CD4-positive, alpha-beta memory T cell (primary cell): Measurements from ENCODE around the gene WIPF3. TPM values are rescaled to one million over a fixed set of nuclear protein-coding genes. Genes with fewer than 3 reads are reported as not detected.

ENCODE experiments used
- CTCF ChIA-PET: fragments of 350-600 bp; sonication (Branson Sonifier 250); formaldehyde crosslinking; loops from one replicate; lab custom pipeline; 2021; ENCODE audit warnings: inconsistent platforms; ENCODE audit not compliant: partially characterized antibody; lab: Charles Lee
- POLR2A ChIA-PET: fragments of 350-600 bp; sonication (Branson Sonifier 250); formaldehyde crosslinking; loops from one replicate; lab custom pipeline; 2021; ENCODE audit not compliant: partially characterized antibody; lab: Charles Lee
- DNase-seq, 5 donors: peaks; one replicate each; pipeline versions ENCODE4 v3.0.0 to v3.0.0-alpha.2; 2020 to 2022; ENCODE audit warnings: mixed read lengths in 1 of 5
- H3K27ac ChIP-seq: one replicate; pipeline ENCODE4 v1.7.0; 2013; ENCODE audit warnings: low read depth, low read length
- H3K27me3 ChIP-seq: 2 replicates; pipeline ENCODE4 v1.7.0; 2013; ENCODE audit warnings: mild to moderate bottlenecking, low read length, moderate library complexity; ENCODE audit not compliant: insufficient read depth
- H3K36me3 ChIP-seq: 2 replicates; pipeline ENCODE4 v1.7.0; 2013; ENCODE audit warnings: mild to moderate bottlenecking, low read length, moderate library complexity; ENCODE audit not compliant: insufficient read depth
- H3K4me1 ChIP-seq: 2 replicates; pipeline ENCODE4 v1.7.0; 2013; ENCODE audit warnings: mild to moderate bottlenecking, low read length, moderate library complexity; ENCODE audit not compliant: insufficient read depth
- H3K4me3 ChIP-seq, 2 donors: one replicate each; pipeline ENCODE4 v1.7.0; 2013; ENCODE audit warnings: low read length in 2 of 2, mild to moderate bottlenecking in 1 of 2
- H3K9me3 ChIP-seq, 2 donors: one replicate each; pipeline ENCODE4 v1.7.0; 2013; ENCODE audit warnings: low read length in 2 of 2, control low read depth in 1 of 2; ENCODE audit not compliant: control insufficient read depth in 1 of 2
- H3K27ac Mint-ChIP-seq, 7 donors: one replicate each; pipeline ENCODE4 v1.8.0; 2020 to 2021; ENCODE audit warnings: mixed read lengths in 7 of 7, mild to moderate bottlenecking in 6 of 7, inconsistent platforms in 3 of 7, moderate library complexity in 3 of 7
- H3K27me3 Mint-ChIP-seq, 2 donors: one replicate each; pipeline ENCODE4 v1.8.0; 2020 to 2021; ENCODE audit warnings: mixed read lengths in 2 of 2
- H3K36me3 Mint-ChIP-seq, 2 donors: one replicate each; pipeline ENCODE4 v1.8.0; 2020 to 2021; ENCODE audit warnings: mixed read lengths in 2 of 2, inconsistent platforms in 1 of 2, mild to moderate bottlenecking in 1 of 2
- H3K4me1 Mint-ChIP-seq, 4 donors: one replicate each; pipeline ENCODE4 v1.8.0; 2020 to 2021; ENCODE audit warnings: mixed read lengths in 4 of 4, mild to moderate bottlenecking in 1 of 4
- H3K4me3 Mint-ChIP-seq, 8 donors: one replicate each; pipeline ENCODE4 v1.8.0; 2020 to 2021; ENCODE audit warnings: mixed read lengths in 8 of 8, mild to moderate bottlenecking in 7 of 8, moderate library complexity in 6 of 8, inconsistent platforms in 3 of 8
- H3K9me3 Mint-ChIP-seq, 8 donors: one replicate each; pipeline ENCODE4 v1.8.0; 2020 to 2021; ENCODE audit warnings: mixed read lengths in 8 of 8, mild to moderate bottlenecking in 5 of 8, inconsistent platforms in 3 of 8, moderate library complexity in 1 of 8
- intact Hi-C: fragments of 100-400 bp; cut with micrococcal nuclease; formaldehyde crosslinking; loops from one replicate; pipeline ENCODE4 v1.15.1; 2023
- polyA plus RNA-seq, 2 donors: library from polyadenylated mRNA; unstranded; fragments of 300-500 nt; fragmentation: Illumina TruSeq; gene quantifications; one replicate each; pipeline ENCODE4 v1.2.3, GENCODE V29; 2021
- total RNA-seq, 2 experiments: library from RNA; stranded (reverse); gene quantifications; one replicate each; pipeline ENCODE4 v1.2.3, GENCODE V29; 2021

WIPF3 gene
- total and polyA plus RNA-seq, 4 experiments from 2014 or later: not detected

DNA sequence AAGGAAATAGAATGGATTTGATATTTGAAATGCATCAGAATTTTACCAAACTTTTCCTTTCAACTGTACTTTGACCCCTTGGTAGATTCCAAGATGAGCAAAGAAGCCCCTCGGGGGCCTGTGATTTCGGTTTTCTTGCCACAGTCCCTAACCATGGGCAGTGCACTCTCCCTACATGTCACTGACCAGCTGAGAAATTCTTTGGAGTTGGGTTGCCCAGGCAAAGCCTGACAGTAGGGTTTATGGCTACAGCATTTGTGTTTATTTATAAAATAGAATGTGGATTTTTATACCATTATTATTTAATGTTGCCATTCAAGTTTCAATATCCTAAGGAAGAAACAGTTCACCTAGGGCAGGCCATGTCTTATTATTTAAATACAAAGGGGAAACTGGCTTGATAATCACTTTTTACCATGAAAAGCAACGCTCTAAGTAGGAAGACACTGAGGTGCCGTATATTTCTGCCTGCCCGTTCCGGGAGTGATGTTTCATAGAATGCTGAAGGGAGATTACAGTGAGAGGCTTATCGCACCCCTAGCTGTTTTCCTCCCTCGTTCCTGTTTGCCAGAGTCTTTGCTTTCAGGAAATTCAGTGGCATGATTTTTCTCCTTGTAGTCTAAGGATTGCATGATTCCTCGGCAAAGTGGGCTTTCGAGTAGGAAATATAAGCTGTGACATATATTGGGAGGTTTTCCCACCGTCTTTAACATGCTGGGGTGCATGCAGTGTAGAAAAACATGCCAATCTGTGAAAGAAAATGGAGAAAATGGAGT is 35.8 kb downstream of the WIPF3 start:
- Mint-ChIP-seq H3K27ac (no peak overlapping the region), H3K27me3 (peaks cover 5 to 14% of the 10 kb centered on the region in 2 donors), H3K4me1 (no peaks in the 10 kb centered on the region), H3K36me3 (no peaks in the 10 kb centered on the region), H3K4me3 (no peak overlapping the region), H3K9me3 (no peaks in the 10 kb centered on the region)
- H3K27me3 ChIP-seq: no peaks in the 10 kb centered on the region
- H3K27ac ChIP-seq: no peak overlapping the region
- no peaks in the 10 kb centered on the region for H3K36me3 ChIP-seq
- intact Hi-C loops: no loop called here
- H3K9me3 ChIP-seq: no peaks in the 10 kb centered on the region
- H3K4me3 ChIP-seq: no peak overlapping the region
- no peak for DNase-seq
- no peaks in the 10 kb centered on the region for H3K4me1 ChIP-seq
- ChIA-PET CTCF (no interaction called here), POLR2A (no interaction called here)

DNA sequence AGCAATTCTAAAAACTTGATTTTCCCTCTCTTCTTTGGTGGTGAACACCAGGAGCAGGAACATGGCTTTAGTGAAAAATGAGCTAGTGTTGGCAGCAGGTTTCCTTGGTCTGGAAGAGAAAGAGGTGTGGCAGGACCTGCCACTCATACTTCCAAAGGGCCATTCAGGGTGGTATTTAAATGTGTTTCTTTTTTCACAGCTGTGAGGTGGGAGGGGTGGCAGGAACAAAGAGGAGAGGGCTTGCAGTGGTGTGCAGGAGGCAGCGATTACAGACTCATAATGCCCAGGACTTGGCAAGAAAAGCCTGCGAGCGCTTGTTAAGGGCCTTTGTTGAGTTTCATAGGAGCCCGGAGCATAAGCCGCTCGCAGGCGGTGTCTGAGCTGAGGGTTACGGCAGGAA is 36.8 kb downstream of the WIPF3 start:
- Mint-ChIP-seq H3K27ac (no peak overlapping the region), H3K4me3 (no peak overlapping the region), H3K9me3 (no peaks in the 10 kb centered on the region), H3K36me3 (no peaks in the 10 kb centered on the region), H3K27me3 (peaks cover 6 to 18% of the 10 kb centered on the region in 2 donors), H3K4me1 (no peaks in the 10 kb centered on the region)
- POLR2A ChIA-PET: no interaction called here
- CTCF ChIA-PET: no interaction called here
- Histone ChIP-seq H3K4me1 (no peaks in the 10 kb centered on the region), H3K36me3 (no peaks in the 10 kb centered on the region), H3K9me3 (no peaks in the 10 kb centered on the region), H3K4me3 (no peak overlapping the region), H3K27ac (no peak overlapping the region), H3K27me3 (no peaks in the 10 kb centered on the region)
- no peak for DNase-seq
- intact Hi-C loops: no loop called here

DNA sequence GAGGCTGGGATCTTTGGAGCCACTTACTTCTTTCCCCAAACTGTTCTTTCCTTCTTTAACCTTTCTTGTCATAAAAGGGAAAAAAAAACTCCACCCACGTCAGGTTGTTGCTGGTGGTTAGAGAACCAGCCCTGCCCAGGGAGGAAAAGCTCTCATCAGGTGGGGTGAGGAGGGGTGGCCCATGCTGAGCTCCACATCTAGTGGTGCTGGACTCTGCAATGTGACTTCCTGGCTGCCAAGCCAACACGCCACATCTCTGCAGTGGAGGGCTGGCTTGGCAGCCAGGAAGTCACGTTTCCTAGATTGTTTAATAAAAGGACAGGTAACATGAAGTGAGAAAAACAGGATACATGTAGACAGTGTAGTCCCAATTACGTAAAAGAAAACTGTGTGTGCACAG is 37.4 kb downstream of the WIPF3 start:
- H3K9me3 ChIP-seq: no peaks in the 10 kb centered on the region
- no peaks in the 10 kb centered on the region for H3K36me3 ChIP-seq
- no peaks in the 10 kb centered on the region for H3K4me1 ChIP-seq
- H3K4me1 Mint-ChIP-seq: no peaks in the 10 kb centered on the region
- no peaks in the 10 kb centered on the region for H3K27me3 ChIP-seq
- DNase-seq: no peak
- H3K4me3 ChIP-seq: no peak overlapping the region
- ChIA-PET CTCF (no interaction called here), POLR2A (no interaction called here)
- intact Hi-C loops: no loop called here
- H3K27ac ChIP-seq: no peak overlapping the region
- no peak overlapping the region for H3K27ac Mint-ChIP-seq
- no peaks in the 10 kb centered on the region for H3K36me3 Mint-ChIP-seq
- no peak overlapping the region for H3K4me3 Mint-ChIP-seq
- peaks cover 6 to 18% of the 10 kb centered on the region in 2 donors for H3K27me3 Mint-ChIP-seq
- H3K9me3 Mint-ChIP-seq: no peaks in the 10 kb centered on the region

DNA sequence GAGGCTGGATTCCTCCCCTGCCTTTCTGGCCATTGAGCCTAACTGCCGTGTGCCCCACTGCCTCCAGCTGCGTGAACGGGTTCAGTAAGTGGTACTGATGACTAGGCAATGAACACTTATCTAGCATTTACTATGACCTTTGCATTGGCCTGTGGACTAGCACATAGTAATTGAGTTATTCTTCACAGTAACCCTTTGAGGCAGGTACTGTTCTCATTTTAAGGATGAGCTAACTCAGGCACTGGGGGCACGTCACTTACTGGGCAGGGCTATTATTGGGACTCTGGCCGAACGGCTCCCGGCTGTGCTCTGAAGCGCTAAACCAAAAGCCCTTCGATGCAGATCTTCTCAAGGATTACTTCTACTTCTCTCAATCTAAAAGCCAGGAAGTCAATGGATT is 38.3 kb downstream of the WIPF3 start:
- CTCF ChIA-PET: no interaction called here
- no peaks in the 10 kb centered on the region for H3K27me3 ChIP-seq
- H3K27ac Mint-ChIP-seq: no peak overlapping the region

DNA sequence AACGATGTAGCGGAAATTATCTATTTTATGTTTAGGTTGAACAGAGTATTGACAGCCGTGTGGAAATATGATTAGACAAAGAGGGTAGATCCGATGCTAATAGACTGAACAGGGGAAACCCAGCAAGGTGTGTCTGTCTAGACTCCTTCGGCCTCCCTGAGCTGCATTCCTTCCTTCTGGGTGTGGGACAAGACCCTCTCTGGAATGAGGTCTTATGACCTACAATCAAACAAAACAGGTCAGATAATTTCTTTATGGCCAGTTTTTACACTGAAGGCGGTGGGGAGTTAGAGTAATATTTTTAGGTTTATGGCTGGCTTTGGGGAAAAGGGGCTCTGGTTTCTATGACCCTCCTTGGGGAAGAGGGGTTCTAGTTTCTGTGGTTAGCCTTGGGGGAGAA is 41.2 kb downstream of the WIPF3 start:
- Mint-ChIP-seq H3K4me1 (no peaks in the 10 kb centered on the region), H3K36me3 (no peaks in the 10 kb centered on the region), H3K27ac (no peak overlapping the region), H3K27me3 (peaks cover 8 to 16% of the 10 kb centered on the region in 2 donors), H3K9me3 (no peaks in the 10 kb centered on the region), H3K4me3 (no peak overlapping the region)
- Histone ChIP-seq H3K9me3 (no peaks in the 10 kb centered on the region), H3K4me1 (no peaks in the 10 kb centered on the region), H3K36me3 (no peaks in the 10 kb centered on the region), H3K27me3 (no peaks in the 10 kb centered on the region), H3K4me3 (no peak overlapping the region), H3K27ac (no peak overlapping the region)
- ChIA-PET POLR2A (no interaction called here), CTCF (no interaction called here)
- DNase-seq: no peak
- intact Hi-C loops: no loop called here

More for the DNA sequence above, 38.3 kb downstream of the WIPF3 start:
- H3K4me3 Mint-ChIP-seq: no peak overlapping the region
- no peak overlapping the region for H3K4me3 ChIP-seq
- H3K4me1 ChIP-seq: no peaks in the 10 kb centered on the region
- H3K36me3 Mint-ChIP-seq: no peaks in the 10 kb centered on the region
- H3K4me1 Mint-ChIP-seq: no peaks in the 10 kb centered on the region
- peaks cover 6 to 18% of the 10 kb centered on the region in 2 donors for H3K27me3 Mint-ChIP-seq
- no peak overlapping the region for H3K27ac ChIP-seq
- intact Hi-C loops: no loop called here
- H3K36me3 ChIP-seq: no peaks in the 10 kb centered on the region
- POLR2A ChIA-PET: no interaction called here
- no peak for DNase-seq
- H3K9me3 Mint-ChIP-seq: no peaks in the 10 kb centered on the region
- no peaks in the 10 kb centered on the region for H3K9me3 ChIP-seq

DNA sequence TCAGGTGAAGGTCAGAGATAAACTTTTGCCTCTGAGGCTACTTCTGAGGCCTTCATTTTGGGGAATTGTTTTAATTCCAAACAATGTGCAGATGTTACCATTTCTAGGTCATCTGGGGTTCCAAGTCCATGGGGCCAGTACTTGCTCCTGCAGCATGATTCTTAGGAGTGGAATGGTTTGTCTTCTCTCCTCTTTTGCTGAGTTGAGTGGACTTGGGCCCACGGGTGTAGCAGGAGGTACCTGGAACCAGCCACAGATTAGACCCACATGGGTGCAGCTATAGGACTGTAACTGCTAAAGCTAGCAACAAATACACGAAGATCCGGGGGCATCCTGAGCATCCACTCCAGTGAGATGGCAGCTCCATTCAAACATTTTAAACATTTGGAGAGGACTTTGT is 41.6 kb downstream of the WIPF3 start:
- H3K4me3 Mint-ChIP-seq: no peak overlapping the region
- Histone ChIP-seq H3K4me1 (no peaks in the 10 kb centered on the region), H3K9me3 (no peaks in the 10 kb centered on the region), H3K27ac (no peak overlapping the region), H3K36me3 (no peaks in the 10 kb centered on the region), H3K4me3 (no peak overlapping the region), H3K27me3 (no peaks in the 10 kb centered on the region)
- ChIA-PET POLR2A (no interaction called here), CTCF (no interaction called here)
- intact Hi-C loops: no loop called here
- DNase-seq: no peak
- no peaks in the 10 kb centered on the region for H3K36me3 Mint-ChIP-seq
- no peaks in the 10 kb centered on the region for H3K9me3 Mint-ChIP-seq
- H3K27ac Mint-ChIP-seq: no peak overlapping the region
- H3K4me1 Mint-ChIP-seq: no peaks in the 10 kb centered on the region
- H3K27me3 Mint-ChIP-seq: peaks cover 8 to 13% of the 10 kb centered on the region in 2 donors

DNA sequence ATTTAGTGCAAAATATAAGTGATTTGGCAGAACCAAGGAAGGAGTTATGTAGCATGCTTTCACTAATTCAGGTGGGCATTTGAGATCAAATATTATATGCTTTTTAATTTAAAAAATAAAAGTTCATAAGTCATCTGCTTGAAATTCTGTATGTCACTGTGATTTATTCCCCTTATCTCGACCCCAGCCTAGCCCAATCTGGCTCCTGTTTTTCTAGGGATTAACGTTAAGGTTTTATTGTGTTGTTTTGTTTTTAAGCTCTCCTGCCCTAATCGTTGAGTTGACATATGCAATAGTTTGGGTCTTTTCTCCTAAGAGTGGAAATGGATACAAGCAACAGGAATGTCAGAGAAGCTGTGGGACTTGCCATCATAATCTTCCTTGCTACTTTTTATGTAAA is 42.6 kb downstream of the WIPF3 start:
- no peaks in the 10 kb centered on the region for H3K36me3 Mint-ChIP-seq
- H3K9me3 Mint-ChIP-seq: no peaks in the 10 kb centered on the region
- no peak overlapping the region for H3K27ac ChIP-seq
- H3K27me3 ChIP-seq: no peaks in the 10 kb centered on the region
- H3K36me3 ChIP-seq: no peaks in the 10 kb centered on the region
- H3K4me1 ChIP-seq: no peaks in the 10 kb centered on the region
- CTCF ChIA-PET: no interaction called here
- no peak overlapping the region for H3K4me3 Mint-ChIP-seq
- peaks cover 5 to 8% of the 10 kb centered on the region in 2 donors for H3K27me3 Mint-ChIP-seq
- POLR2A ChIA-PET: no interaction called here
- H3K4me1 Mint-ChIP-seq: no peaks in the 10 kb centered on the region
- no peaks in the 10 kb centered on the region for H3K9me3 ChIP-seq
- H3K4me3 ChIP-seq: no peak overlapping the region
- no peak overlapping the region for H3K27ac Mint-ChIP-seq
- no peak for DNase-seq
- intact Hi-C loops: no loop called here
